WTC11 (cell line): ENCODE results near the gene MMP19. TPM values are rescaled to one million over a fixed set of nuclear protein-coding genes. Genes with fewer than 3 reads are reported as not detected.

ENCODE experiments used
- ATAC-seq: fragments of 200-7000 bp; cut with Tn5 transposase; 2 replicates; pipeline ENCODE4 v1.10.0; 2021; ENCODE audit warnings: mild to moderate bottlenecking, moderate library complexity
- CTCF ChIA-PET: fragments of 300-600 bp; sonication (Branson Sonifier 250); formaldehyde crosslinking; loops from one replicate; lab custom pipeline; 2021; ENCODE audit warnings: antibody characterized with exemption; lab: Charles Lee
- POLR2A ChIA-PET: fragments of 350-600 bp; sonication (Branson Sonifier 250); formaldehyde crosslinking; loops from one replicate; lab custom pipeline; 2021; ENCODE audit warnings: antibody characterized with exemption; lab: Charles Lee
- DNase-seq: peaks from one replicate; pipeline ENCODE4 v3.0.0; 2021; ENCODE audit warnings: low spot score
- H3K27ac Mint-ChIP-seq: 2 replicates; pipeline ENCODE4 v1.8.0; 2021; ENCODE audit warnings: mixed read lengths
- H3K27me3 Mint-ChIP-seq: 2 replicates; pipeline ENCODE4 v1.8.0; 2021; ENCODE audit warnings: low read depth, mild to moderate bottlenecking, moderate library complexity, mixed read lengths
- H3K36me3 Mint-ChIP-seq: 2 replicates; pipeline ENCODE4 v1.8.0; 2021; ENCODE audit warnings: mixed read lengths
- H3K4me1 Mint-ChIP-seq: 2 replicates; pipeline ENCODE4 v1.8.0; 2022; ENCODE audit warnings: mixed read lengths
- H3K4me3 Mint-ChIP-seq: 2 replicates; pipeline ENCODE4 v1.8.0; 2021; ENCODE audit warnings: mild to moderate bottlenecking, moderate library complexity, mixed read lengths
- H3K9me3 Mint-ChIP-seq: 2 replicates; pipeline ENCODE4 v1.8.0; 2021; ENCODE audit warnings: mixed read lengths
- CBFB ChIP-seq: sonication (generic); formaldehyde crosslinking; IDR thresholded peaks from 2 replicates; pipeline ENCODE4 v1.8.1; 2022; ENCODE audit warnings: mild to moderate bottlenecking, low read depth, missing genetic modification reagents
- ETV6 ChIP-seq: sonication (generic); formaldehyde crosslinking; IDR thresholded peaks from 2 replicates; pipeline ENCODE4 v1.8.1; 2022; ENCODE audit warnings: mild to moderate bottlenecking, missing genetic modification reagents
- FOXK1 ChIP-seq: sonication (generic); formaldehyde crosslinking; IDR thresholded peaks from 2 replicates; pipeline ENCODE4 v1.8.0; 2022; ENCODE audit warnings: mild to moderate bottlenecking, moderate library complexity, missing genetic modification reagents
- MXD4 ChIP-seq: fragments of 250-450 bp; sonication (Bioruptor Pico); IDR thresholded peaks from 2 replicates; pipeline ENCODE4 v1.8.0; 2021; ENCODE audit warnings: mild to moderate bottlenecking, moderate library complexity, borderline replicate concordance
- MYBL2 ChIP-seq: sonication (generic); formaldehyde crosslinking; IDR thresholded peaks from 2 replicates; pipeline ENCODE4 v1.8.1; 2023; ENCODE audit warnings: mild to moderate bottlenecking, moderate library complexity, missing genetic modification reagents
- NR1H2 ChIP-seq: sonication (generic); formaldehyde crosslinking; IDR thresholded peaks from 2 replicates; pipeline ENCODE4 v1.9.0; 2021; ENCODE audit warnings: mild to moderate bottlenecking, moderate library complexity, missing genetic modification reagents
- SP1 ChIP-seq: sonication (generic); formaldehyde crosslinking; conservative IDR thresholded peaks from 2 replicates; pipeline ENCODE4 v1.8.1; 2022; ENCODE audit warnings: missing genetic modification reagents
- ZBTB21 ChIP-seq: sonication (generic); formaldehyde crosslinking; IDR thresholded peaks from 2 replicates; pipeline ENCODE4 v1.8.1; 2023; ENCODE audit warnings: mild to moderate bottlenecking, missing genetic modification reagents, borderline replicate concordance
- ZNF138 ChIP-seq: sonication (generic); formaldehyde crosslinking; conservative IDR thresholded peaks from 2 replicates; pipeline ENCODE4 v1.8.1; 2022; ENCODE audit warnings: mild to moderate bottlenecking, moderate library complexity, missing genetic modification reagents
- total RNA-seq: library from RNA; stranded (reverse); gene quantifications from 3 replicates; pipeline ENCODE4 v1.2.3, GENCODE V29; 2021
- TF ChIP-seq, protein P1 (sequence below): sonication (generic); formaldehyde crosslinking; IDR thresholded peaks from 2 replicates; pipeline ENCODE4 v1.8.0; 2022; ENCODE audit warnings: missing genetic modification reagents
- TF ChIP-seq, protein P2 (sequence below): fragments of 250-450 bp; sonication (Bioruptor Pico); IDR thresholded peaks from 2 replicates; pipeline ENCODE4 v1.9.0; 2021; ENCODE audit warnings: mild to moderate bottlenecking, borderline replicate concordance
- TF ChIP-seq, protein P3 (sequence below): sonication (generic); formaldehyde crosslinking; IDR thresholded peaks from 2 replicates; pipeline ENCODE4 v1.8.0; 2022; ENCODE audit warnings: mild to moderate bottlenecking, missing genetic modification reagents
- TF ChIP-seq, protein P4 (sequence below): sonication (generic); formaldehyde crosslinking; IDR thresholded peaks from 2 replicates; pipeline ENCODE4 v1.8.1; 2022; ENCODE audit warnings: low read depth, mild to moderate bottlenecking, moderate library complexity, missing genetic modification reagents, borderline replicate concordance
- TF ChIP-seq, protein P5 (sequence below): sonication (generic); formaldehyde crosslinking; IDR thresholded peaks from 2 replicates; pipeline ENCODE4 v1.8.0; 2022; ENCODE audit warnings: mild to moderate bottlenecking, missing genetic modification reagents
- TF ChIP-seq, protein P6 (sequence below): sonication (generic); formaldehyde crosslinking; IDR thresholded peaks from 2 replicates; pipeline ENCODE4 v1.8.0; 2022; ENCODE audit warnings: mild to moderate bottlenecking, missing genetic modification reagents

The MMP19 gene
- total RNA-seq, 1 experiment from 2014 or later, result 1.6 TPM

DNA sequence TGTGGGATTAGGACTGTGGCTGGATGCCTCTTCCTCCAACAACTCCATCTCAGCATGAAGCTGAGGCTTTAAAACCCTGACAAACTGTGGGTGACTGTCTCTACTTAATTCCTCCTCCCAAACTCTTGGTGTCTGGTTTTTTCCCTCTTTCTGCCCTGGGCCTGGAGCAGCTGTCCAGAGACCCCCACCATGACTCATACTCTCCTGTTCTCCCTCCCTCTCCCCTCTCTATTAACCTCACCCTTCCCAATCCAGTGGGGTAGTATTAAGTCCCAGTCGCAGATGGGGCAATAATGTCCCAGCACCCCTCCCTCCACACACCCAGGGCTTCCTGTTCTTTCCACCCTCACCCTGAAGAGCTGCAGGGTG is 11.3 kb downstream of the MMP19 start (continued):
- TF ChIP-seq, protein P1, sequence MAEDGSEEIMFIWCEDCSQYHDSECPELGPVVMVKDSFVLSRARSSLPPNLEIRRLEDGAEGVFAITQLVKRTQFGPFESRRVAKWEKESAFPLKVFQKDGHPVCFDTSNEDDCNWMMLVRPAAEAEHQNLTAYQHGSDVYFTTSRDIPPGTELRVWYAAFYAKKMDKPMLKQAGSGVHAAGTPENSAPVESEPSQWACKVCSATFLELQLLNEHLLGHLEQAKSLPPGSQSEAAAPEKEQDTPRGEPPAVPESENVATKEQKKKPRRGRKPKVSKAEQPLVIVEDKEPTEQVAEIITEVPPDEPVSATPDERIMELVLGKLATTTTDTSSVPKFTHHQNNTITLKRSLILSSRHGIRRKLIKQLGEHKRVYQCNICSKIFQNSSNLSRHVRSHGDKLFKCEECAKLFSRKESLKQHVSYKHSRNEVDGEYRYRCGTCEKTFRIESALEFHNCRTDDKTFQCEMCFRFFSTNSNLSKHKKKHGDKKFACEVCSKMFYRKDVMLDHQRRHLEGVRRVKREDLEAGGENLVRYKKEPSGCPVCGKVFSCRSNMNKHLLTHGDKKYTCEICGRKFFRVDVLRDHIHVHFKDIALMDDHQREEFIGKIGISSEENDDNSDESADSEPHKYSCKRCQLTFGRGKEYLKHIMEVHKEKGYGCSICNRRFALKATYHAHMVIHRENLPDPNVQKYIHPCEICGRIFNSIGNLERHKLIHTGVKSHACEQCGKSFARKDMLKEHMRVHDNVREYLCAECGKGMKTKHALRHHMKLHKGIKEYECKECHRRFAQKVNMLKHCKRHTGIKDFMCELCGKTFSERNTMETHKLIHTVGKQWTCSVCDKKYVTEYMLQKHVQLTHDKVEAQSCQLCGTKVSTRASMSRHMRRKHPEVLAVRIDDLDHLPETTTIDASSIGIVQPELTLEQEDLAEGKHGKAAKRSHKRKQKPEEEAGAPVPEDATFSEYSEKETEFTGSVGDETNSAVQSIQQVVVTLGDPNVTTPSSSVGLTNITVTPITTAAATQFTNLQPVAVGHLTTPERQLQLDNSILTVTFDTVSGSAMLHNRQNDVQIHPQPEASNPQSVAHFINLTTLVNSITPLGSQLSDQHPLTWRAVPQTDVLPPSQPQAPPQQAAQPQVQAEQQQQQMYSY (CRISPR knock-in tag), result no peak
- TF ChIP-seq ZNF138, result no peak
- TF ChIP-seq, protein P2, sequence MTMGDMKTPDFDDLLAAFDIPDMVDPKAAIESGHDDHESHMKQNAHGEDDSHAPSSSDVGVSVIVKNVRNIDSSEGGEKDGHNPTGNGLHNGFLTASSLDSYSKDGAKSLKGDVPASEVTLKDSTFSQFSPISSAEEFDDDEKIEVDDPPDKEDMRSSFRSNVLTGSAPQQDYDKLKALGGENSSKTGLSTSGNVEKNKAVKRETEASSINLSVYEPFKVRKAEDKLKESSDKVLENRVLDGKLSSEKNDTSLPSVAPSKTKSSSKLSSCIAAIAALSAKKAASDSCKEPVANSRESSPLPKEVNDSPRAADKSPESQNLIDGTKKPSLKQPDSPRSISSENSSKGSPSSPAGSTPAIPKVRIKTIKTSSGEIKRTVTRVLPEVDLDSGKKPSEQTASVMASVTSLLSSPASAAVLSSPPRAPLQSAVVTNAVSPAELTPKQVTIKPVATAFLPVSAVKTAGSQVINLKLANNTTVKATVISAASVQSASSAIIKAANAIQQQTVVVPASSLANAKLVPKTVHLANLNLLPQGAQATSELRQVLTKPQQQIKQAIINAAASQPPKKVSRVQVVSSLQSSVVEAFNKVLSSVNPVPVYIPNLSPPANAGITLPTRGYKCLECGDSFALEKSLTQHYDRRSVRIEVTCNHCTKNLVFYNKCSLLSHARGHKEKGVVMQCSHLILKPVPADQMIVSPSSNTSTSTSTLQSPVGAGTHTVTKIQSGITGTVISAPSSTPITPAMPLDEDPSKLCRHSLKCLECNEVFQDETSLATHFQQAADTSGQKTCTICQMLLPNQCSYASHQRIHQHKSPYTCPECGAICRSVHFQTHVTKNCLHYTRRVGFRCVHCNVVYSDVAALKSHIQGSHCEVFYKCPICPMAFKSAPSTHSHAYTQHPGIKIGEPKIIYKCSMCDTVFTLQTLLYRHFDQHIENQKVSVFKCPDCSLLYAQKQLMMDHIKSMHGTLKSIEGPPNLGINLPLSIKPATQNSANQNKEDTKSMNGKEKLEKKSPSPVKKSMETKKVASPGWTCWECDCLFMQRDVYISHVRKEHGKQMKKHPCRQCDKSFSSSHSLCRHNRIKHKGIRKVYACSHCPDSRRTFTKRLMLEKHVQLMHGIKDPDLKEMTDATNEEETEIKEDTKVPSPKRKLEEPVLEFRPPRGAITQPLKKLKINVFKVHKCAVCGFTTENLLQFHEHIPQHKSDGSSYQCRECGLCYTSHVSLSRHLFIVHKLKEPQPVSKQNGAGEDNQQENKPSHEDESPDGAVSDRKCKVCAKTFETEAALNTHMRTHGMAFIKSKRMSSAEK, result no peak

DNA sequence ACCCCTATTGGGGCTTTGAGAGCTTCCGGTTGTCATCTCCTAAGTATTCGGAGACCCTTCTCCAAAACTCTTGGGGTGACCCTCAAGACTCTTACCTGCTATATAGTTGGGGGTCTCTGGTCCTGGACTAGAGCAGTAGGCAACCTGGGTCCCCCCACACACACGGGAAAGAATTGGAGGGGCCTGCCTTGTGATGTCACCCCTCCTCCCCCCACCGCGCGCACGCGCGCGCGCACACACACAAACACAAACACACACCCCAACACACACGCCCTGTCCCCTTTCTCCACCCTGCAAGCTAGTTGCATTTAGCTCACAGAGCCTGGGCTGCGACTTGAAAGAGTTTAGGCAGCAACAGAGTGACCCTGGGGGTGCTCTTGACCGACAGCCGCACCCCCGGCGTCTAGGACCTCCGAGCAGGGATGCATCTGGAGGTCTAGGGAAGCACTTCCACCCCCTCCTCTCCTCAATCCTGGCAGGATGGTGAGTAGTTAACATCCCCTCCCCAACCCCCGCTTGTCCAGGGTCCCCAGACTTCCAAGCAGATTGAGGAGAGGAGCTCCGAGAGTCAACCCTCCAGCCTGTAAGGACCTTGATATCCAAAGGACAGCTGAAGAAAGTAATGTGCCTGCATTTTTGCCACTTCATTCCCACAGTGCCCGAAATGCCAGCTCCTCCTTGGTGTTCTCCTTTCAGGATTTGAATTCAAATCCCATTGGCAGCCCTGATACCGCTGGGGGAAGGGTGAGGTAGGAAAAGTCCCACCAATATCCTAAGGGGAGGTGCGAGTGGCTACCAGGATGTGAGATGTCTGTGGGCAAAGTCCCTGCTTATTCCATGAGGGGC is 11.9 kb downstream of the MMP19 start:
- peak overlapping the region; percentile 97 for H3K4me3 Mint-ChIP-seq
- no peaks in the 10 kb centered on the region for H3K9me3 Mint-ChIP-seq
- H3K27ac Mint-ChIP-seq, result peak overlapping the region; percentile 99
- ChIA-PET CTCF (interaction anchor here (0.6 to 3.7 kb wide), 15 partner anchors 11 to 255 kb away, joined by 3 to 58 read pairs (median 5); partner anchors contain the start of genes BLOC1S1, DGKA, GDF11 and MMP19), POLR2A (interaction anchor here (0.7 to 3.3 kb wide), 14 partner anchors 12 to 530 kb away, joined by 3 to 64 read pairs (median 4); partner anchors contain the start of genes DGKA, ESYT1, ITGA7 and MMP19)
- ATAC-seq (peak; percentile 3), DNase-seq (peak; percentile 69)
- H3K27me3 Mint-ChIP-seq, result no peaks in the 10 kb centered on the region
- peaks cover 2% of the 10 kb centered on the region for H3K36me3 Mint-ChIP-seq
- peak; percentile 70 for TF ChIP-seq FOXK1
- no peak for TF ChIP-seq ZNF138
- TF ChIP-seq ETV6 (CRISPR knock-in tag), result 0 out of 2 replicates have a peak, but pooled peaks have one; percentile 13
- TF ChIP-seq, protein P3, sequence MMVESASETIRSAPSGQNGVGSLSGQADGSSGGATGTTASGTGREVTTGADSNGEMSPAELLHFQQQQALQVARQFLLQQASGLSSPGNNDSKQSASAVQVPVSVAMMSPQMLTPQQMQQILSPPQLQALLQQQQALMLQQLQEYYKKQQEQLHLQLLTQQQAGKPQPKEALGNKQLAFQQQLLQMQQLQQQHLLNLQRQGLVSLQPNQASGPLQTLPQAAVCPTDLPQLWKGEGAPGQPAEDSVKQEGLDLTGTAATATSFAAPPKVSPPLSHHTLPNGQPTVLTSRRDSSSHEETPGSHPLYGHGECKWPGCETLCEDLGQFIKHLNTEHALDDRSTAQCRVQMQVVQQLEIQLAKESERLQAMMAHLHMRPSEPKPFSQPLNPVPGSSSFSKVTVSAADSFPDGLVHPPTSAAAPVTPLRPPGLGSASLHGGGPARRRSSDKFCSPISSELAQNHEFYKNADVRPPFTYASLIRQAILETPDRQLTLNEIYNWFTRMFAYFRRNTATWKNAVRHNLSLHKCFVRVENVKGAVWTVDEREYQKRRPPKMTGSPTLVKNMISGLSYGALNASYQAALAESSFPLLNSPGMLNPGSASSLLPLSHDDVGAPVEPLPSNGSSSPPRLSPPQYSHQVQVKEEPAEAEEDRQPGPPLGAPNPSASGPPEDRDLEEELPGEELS (CRISPR knock-in tag), result peak; percentile 33; the same call in 1 of the 2 replicates
- 0 out of 2 replicates have a peak, but pooled peaks have one; percentile 8 for TF ChIP-seq SP1
- TF ChIP-seq, protein P4, sequence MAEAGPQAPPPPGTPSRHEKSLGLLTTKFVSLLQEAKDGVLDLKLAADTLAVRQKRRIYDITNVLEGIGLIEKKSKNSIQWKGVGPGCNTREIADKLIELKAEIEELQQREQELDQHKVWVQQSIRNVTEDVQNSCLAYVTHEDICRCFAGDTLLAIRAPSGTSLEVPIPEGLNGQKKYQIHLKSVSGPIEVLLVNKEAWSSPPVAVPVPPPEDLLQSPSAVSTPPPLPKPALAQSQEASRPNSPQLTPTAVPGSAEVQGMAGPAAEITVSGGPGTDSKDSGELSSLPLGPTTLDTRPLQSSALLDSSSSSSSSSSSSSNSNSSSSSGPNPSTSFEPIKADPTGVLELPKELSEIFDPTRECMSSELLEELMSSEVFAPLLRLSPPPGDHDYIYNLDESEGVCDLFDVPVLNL (CRISPR knock-in tag), result no peak
- TF ChIP-seq, protein P5, sequence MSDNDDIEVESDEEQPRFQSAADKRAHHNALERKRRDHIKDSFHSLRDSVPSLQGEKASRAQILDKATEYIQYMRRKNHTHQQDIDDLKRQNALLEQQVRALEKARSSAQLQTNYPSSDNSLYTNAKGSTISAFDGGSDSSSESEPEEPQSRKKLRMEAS, result peak; percentile 19; the same call in 1 of the 2 replicates
- 0 out of 2 replicates have a peak, but pooled peaks have one; percentile 20 for TF ChIP-seq ZBTB21 (CRISPR knock-in tag)
- TF ChIP-seq, protein P6, sequence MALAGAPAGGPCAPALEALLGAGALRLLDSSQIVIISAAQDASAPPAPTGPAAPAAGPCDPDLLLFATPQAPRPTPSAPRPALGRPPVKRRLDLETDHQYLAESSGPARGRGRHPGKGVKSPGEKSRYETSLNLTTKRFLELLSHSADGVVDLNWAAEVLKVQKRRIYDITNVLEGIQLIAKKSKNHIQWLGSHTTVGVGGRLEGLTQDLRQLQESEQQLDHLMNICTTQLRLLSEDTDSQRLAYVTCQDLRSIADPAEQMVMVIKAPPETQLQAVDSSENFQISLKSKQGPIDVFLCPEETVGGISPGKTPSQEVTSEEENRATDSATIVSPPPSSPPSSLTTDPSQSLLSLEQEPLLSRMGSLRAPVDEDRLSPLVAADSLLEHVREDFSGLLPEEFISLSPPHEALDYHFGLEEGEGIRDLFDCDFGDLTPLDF, result no peak
- no peak for TF ChIP-seq MYBL2 (CRISPR knock-in tag)
- no peak for TF ChIP-seq NR1H2 (CRISPR knock-in tag)
- TF ChIP-seq CBFB (CRISPR knock-in tag), result no peak
- TF ChIP-seq MXD4 (CRISPR knock-in tag), result no peak
- peaks cover 33% of the 10 kb centered on the region for H3K4me1 Mint-ChIP-seq
